ENCODE measurements around the gene POLR1A. TPM values are rescaled to one million over a fixed set of nuclear protein-coding genes. Genes with fewer than 3 reads are reported as not detected.

The POLR1A gene
- total RNA-seq, 6 donors from 2014 or later, result 12.0 to 25.8 (median 22.1) TPM

GRCh38 chr2:85998071-85998991, 107.4 kb downstream of the POLR1A start:
- H3K4me1 ChIP-seq, result peaks cover 56 to 73% (median 61%) of the 10 kb centered on the region in 4 donors
- peak overlapping the region; percentile 76 to 88 (median 84) for H3K27ac ChIP-seq
- no peaks in the 10 kb centered on the region for H3K36me3 ChIP-seq
- no peaks in the 10 kb centered on the region for H3K9me3 ChIP-seq
- DNase-seq (peak; percentile 51 to 66), ATAC-seq (ENCODE audit: low FRiP score in 2 of 2) (peak; percentile 64 to 71)
- TF ChIP-seq POLR2AphosphoS5 (IDR thresholded peaks at IDR 0.05) (peak in 1 of 2 donors; percentile 32), POLR2A (IDR thresholded peaks at IDR 0.05) (no peak)
- H3K27me3 ChIP-seq, result no peaks in the 10 kb centered on the region
- H3K4me3 ChIP-seq, result no peak overlapping the region
- 53 to 59% methylated on average over 14 to 18 of the region's 18 CpGs for WGBS, 2 donors

- Histone ChIP-seq H3K27me3 (no peaks in the 10 kb centered on the region), H3K4me1 (peaks cover 58 to 75% (median 64%) of the 10 kb centered on the region in 4 donors), H3K27ac (peak overlapping the region; percentile 76 to 88 (median 84)), H3K36me3 (no peaks in the 10 kb centered on the region), H3K9me3 (no peaks in the 10 kb centered on the region), H3K4me3 (no peak overlapping the region)
- DNase-seq, result no peak
- ATAC-seq (ENCODE audit: low FRiP score in 2 of 2), result peak in 1 of 2 donors; percentile 9
- WGBS, 2 donors, result 77 to 84% methylated on average over 7 of the region's 7 CpGs
- TF ChIP-seq EP300 (IDR thresholded peaks at IDR 0.05) (no peak), CTCF (IDR thresholded peaks at IDR 0.05) (no peak), POLR2AphosphoS5 (IDR thresholded peaks at IDR 0.05) (no peak), POLR2A (IDR thresholded peaks at IDR 0.05) (no peak)
Observed at GRCh38 chr2:85997017-85997970, 108.4 kb downstream of the POLR1A start.

DNA sequence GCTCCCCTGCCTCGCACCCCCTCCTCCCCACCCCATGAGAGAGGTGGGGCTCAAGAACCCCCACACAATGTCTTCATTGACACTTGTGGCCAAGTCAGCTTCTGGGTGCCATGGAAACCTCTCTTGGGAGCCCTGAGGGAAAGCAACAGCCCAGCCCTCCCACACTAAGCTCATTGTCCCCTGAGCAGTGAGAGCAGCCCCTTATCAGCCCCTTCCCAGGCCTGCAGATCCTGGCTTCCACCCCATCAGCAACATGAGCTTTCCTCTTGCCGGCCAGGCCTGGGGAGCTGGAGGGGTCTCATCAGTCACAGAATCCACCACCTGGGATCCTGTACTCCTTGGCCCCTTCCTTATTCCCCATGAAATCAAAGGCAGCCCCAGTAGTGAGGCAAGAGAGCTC, 109.1 kb downstream of the POLR1A start:
- Histone ChIP-seq H3K27me3 (no peaks in the 10 kb centered on the region), H3K36me3 (no peaks in the 10 kb centered on the region), H3K4me3 (no peak overlapping the region), H3K27ac (peak overlapping the region; percentile 76 to 88 (median 84)), H3K9me3 (no peaks in the 10 kb centered on the region), H3K4me1 (peaks cover 58 to 75% (median 64%) of the 10 kb centered on the region in 4 donors)
- ATAC-seq (ENCODE audit: low FRiP score in 2 of 2), result no peak
- DNase-seq, result no peak
- 61 to 93% methylated on average over 2 of the region's 2 CpGs for WGBS, 2 donors
- TF ChIP-seq POLR2AphosphoS5 (IDR thresholded peaks at IDR 0.05) (no peak), CTCF (IDR thresholded peaks at IDR 0.05) (no peak), POLR2A (IDR thresholded peaks at IDR 0.05) (no peak), EP300 (IDR thresholded peaks at IDR 0.05) (no peak)

DNA sequence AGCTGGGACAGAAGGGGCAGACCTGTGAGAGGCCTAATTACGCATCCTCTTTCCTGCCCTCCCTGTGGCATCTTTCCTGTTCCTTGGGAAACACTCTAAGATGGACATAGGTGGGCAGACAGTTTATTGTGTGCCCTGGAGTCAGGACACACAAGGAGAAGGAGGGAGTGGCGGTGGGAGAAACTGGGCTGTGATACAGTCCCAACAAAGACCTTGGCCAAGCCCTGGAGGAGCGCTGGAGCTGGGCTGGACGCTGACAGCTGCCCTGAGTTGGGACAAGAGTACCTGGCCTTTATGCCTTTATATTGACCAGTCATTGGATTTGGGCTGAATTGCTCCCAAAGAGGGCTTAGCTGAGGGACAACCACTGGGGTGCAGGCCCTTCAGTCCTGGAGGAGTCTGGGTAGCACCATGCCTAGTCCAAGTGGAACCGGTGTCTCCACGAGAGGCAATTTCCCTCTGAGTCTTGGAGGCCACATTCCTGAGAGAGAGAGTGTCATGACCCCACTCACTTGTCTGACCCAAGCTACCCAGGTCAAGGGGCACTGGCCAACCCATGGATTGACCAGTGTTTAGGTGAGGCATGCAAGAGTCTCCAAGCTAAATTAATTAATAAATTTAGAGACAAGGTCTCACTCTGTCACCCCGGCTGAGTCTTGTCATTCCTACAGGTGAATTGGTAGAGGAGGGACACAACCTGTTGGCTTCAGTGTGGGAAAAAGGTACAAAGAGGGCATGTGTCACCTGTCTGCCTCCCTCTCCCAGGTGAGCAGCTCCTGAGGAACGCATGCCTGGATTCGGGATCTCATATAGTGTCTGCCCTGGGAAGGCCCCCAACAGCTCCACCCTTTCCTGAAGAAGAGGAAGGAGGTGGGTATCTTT, 109.8 kb downstream of the POLR1A start:
- no peak for ATAC-seq (ENCODE audit: low FRiP score in 2 of 2)
- H3K27ac ChIP-seq, result peak overlapping the region in 3 of 4 donors; percentile 83 to 88 (median 86)
- peaks cover 58 to 73% (median 64%) of the 10 kb centered on the region in 4 donors for H3K4me1 ChIP-seq

More for the DNA sequence above, 109.8 kb downstream of the POLR1A start:
- Histone ChIP-seq H3K4me3 (no peak overlapping the region), H3K36me3 (no peaks in the 10 kb centered on the region), H3K9me3 (no peaks in the 10 kb centered on the region), H3K27me3 (no peaks in the 10 kb centered on the region)
- 85 to 89% methylated on average over 8 to 9 of the region's 9 CpGs for WGBS, 2 donors
- no peak for DNase-seq
- TF ChIP-seq EP300 (IDR thresholded peaks at IDR 0.05) (no peak), CTCF (IDR thresholded peaks at IDR 0.05) (no peak)

All from upper lobe of left lung (tissue), 6 donors.